ENCODE data around the gene TMEM267.
"Not testable (repeated sequence)": the region's sequence is repeated elsewhere in the genome, so short reads cannot be mapped to it uniquely, and the experiment has no call there.

TMEM267 gene, protein sequence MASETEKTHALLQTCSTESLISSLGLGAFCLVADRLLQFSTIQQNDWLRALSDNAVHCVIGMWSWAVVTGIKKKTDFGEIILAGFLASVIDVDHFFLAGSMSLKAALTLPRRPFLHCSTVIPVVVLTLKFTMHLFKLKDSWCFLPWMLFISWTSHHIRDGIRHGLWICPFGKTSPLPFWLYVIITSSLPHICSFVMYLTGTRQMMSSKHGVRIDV

GRCh38 chr5:43483298-43484105 lies at the start of gene TMEM267:
Gene TMEM267 (minus strand): TSS chr5:43483865. CDS start chr5:43453969, 29,896 bp downstream.
- peak; percentile 69 for DNase-seq (ENCODE audit: low spot score)

DNA sequence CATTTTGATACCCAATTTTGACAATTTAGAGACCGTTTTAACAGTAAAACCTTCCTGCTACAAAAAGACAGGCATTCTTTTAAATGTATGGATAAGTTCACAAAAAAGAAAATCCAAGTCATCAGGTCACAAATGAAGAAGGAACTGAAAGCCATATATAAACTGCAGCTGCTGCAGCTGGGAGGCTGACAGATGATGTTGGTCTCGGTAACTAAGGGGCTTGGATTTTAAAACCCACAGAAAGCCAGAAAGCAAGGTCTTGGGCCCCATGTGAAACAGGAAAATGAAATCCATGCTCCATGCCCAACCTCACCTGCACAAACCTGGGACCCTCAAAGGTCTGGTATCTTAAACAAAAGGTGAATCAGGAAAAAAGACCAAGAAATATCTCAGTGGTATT lies 47.0 kb upstream of the TMEM267 start:
- DNase-seq (ENCODE audit: low spot score) = no peak

DNA sequence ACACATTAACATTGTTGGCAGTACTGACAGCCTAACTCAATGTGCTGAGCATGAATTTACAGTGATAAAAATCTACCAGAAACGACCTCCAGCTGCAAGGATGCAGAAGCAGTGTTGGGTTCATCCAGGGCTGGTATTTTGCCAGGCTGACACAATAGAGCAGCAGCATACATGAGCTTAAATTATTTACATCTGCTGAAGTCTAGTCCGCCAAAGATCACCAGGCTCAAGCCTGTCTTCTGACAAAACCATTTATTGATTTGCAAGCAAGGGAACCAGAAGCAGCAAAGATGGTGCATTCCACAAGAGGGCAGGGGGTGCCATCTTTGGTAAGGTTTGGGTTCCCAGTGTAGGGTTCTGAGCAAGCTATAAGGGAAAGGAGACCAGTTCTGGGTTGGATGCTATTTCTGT lies 40.0 kb upstream of the TMEM267 start:
- no peak for DNase-seq (ENCODE audit: low spot score)

DNA sequence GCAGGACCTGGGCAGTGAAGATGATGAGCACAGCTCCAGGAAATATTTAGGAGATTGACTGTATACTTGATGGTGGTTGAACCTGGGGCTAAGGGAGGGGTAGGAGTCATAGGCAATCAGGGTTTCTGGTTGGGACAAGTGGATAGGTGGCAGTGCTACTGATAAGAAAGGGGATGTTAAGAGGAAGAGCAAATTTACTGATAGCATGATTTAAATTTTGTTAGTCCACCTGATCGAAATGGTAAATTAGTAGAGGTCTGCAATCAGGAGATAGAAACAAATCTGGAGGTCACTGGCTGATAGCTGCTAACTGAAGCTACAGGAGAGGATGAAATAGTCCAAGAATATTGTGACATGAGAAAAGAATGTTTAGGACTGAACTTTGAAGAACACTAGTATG lies 37.0 kb upstream of the TMEM267 start:
- DNase-seq (ENCODE audit: low spot score) = no peak

- no peak for DNase-seq (ENCODE audit: low spot score)
These were observed 32.0 kb upstream of the TMEM267 start for GRCh38 chr5:43515678-43516048.

GRCh38 chr5:43514816-43515677 lies 31.4 kb upstream of the TMEM267 start, which contains the start of gene C5orf34:
Gene C5orf34 (minus strand): TSS chr5:43515148. CDS start chr5:43509339, 5,809 bp downstream.
- DNase-seq (ENCODE audit: low spot score) = peak; percentile 97

- peak; percentile 34 for DNase-seq (ENCODE audit: low spot score)
These were observed 30.8 kb upstream of the TMEM267 start for GRCh38 chr5:43514471-43514815.

- no peak for DNase-seq (ENCODE audit: low spot score)
These were observed 30.4 kb upstream of the TMEM267 start for GRCh38 chr5:43514025-43514424.

DNA sequence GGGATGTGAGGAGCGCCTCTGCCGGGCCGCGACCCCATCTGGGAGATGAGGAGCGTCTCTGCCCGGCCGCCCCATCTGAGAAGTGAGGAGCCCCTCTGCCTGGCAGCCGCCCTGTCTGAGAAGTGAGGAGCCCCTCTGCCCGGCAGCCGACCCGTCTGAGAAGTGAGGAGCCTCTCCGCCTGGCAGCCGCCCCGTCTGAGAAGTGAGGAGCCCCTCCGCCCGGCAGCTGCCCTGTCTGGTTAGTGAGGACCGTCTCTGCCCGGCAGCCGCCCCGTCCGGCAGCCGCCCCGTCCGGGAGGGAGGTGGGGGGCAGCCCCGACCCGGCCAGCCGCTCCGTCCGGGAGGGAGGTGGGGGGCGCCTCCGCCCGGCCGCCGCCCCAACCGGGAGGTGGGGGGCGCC lies 27.4 kb upstream of the TMEM267 start:
- not testable (repeated sequence) for DNase-seq (ENCODE audit: low spot score)

DNA sequence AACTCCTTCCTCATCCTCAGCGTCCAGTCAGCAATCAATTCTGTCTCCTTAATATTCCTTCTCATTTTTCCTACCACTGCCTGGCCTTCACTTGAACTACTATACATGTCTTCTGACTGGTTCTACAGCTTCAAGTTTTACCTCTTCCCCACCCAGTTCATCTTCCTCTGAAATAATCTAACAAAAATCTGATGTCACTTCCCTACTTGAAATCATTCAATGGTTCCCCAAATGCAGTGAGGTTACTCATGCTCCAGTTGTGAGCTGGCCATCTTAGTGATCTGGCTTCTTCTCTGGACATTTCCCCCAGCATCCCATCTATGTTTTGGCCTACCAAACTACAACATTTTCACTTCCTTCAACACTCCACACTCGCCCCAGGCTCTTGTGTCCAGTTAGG lies 14.9 kb upstream of the TMEM267 start:
- DNase-seq (ENCODE audit: low spot score) = no peak

DNA sequence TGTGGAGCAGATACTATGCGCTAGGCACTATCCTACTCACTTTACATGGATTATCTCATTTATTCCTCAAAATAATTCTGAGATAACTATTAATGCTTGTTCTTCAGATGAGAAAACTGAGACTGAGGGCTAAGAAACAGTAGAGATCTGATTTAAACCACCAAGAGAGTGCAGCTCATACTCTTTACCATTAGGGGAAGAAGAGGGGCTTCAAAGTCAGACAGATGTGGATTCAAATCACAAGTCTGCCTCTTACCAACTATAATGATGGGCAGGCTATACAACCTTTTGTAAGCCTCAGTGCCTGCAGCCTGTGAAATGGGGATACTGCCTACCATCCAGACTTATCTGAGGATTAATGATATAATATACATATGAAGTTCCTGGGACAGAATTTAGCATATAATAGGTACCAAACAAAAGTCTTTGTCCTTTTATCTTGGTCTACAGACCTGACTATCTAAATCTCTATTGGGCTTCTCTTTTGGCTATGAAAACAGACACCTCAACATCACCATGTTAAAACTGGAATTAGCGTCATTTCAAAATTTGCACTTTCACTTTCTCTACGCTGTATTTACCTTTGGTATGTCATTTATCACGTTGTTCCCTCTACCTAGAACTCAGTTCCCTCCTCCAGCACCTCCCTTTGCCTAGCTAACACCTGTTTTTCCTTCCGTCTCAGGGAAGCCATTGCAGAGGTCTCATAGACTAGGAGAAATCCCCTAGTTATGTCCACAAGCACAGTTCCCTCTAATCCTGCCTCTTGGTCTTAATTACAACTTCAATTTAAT lies 13.8 kb upstream of the TMEM267 start:
- no peak for DNase-seq (ENCODE audit: low spot score)

DNA sequence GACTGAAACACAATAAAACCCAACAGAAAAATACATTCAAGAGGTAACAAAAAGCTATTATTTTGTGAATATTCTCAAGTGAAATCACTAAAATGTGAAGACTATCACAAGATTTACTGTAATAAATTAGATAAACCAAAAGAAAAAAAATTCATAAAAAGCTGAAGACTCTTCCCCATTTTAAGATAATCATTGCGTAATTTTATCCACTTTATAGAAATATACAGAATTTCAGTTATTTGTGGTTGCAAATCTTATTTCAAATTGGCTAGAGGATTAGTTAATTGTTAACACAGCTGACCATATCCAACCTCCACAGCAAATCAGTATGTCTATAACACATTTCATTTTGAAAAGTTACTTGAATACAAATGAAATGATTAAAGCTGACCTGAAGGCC lies 7.7 kb upstream of the TMEM267 start:
- no peak for DNase-seq (ENCODE audit: low spot score)

GRCh38 chr5:43486353-43486752 lies 2.7 kb upstream of the TMEM267 start:
- no peak for DNase-seq (ENCODE audit: low spot score)

GRCh38 chr5:43485406-43485805 lies 1.7 kb upstream of the TMEM267 start:
- no peak for DNase-seq (ENCODE audit: low spot score)

DNA sequence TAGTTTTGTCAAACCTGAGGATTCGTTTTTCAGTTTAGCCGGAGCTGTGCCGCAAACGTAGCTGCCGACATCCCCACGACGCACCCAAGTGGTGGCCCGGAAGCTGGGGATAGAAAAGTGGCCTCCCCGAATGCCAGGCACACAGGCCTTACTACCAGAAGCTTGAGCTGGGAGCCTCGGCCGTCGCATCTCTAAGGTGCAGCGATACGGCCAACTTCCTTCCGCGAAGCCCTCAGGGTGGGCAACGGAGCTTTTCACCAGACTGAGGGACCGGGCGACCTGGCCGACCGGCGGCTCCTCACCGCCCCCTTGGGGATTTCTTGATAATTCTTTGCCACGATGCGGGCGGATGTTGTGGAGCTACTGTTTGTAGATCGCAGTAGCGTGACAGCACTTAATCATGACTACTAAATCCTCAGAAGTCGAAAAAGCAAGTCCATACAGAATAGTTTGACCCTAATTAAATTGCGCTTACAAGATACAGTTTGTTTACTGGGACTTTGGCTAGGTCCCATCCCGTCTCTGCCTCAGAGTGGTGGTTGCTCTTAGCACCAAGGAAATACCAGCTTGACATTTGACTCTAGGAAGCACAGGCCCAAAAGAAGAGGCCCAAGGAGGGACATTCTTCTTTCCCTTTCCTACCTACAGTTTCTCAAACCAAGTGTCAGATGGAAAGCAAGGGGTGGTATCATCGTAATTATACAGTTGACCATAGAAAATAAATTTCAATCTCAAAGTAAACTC lies 613 bp upstream of the TMEM267 start:
- DNase-seq (ENCODE audit: low spot score) = peak; percentile 79

- peak; percentile 8 for DNase-seq (ENCODE audit: low spot score)
These were observed 971 bp downstream of the TMEM267 start for GRCh38 chr5:43482490-43483297.

- no peak for DNase-seq (ENCODE audit: low spot score)
These were observed 13.8 kb downstream of the TMEM267 start for GRCh38 chr5:43469671-43470391.

DNA sequence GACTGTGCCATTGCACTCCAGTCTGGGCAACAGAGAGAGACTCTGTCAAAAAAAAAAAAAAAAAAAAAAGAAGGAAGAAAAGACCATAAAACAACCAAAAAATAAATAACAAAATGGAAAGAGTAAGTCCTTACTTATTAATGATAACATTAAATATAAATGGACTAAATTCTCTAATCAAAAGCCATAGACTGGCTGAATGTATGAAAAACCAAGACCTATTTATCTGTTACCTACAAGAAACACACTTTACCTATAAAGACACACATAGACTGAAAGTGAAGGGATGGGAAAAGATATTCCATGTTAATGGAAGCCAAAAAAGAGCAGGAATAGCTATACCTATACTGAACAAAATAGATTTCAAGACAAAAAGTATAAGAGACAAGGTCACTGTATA lies 16.6 kb downstream of the TMEM267 start:
- DNase-seq (ENCODE audit: low spot score) = no peak

GRCh38 chr5:43465455-43465854 lies 18.2 kb downstream of the TMEM267 start:
- not testable (repeated sequence) for DNase-seq (ENCODE audit: low spot score)

GRCh38 chr5:43461066-43461465 lies 22.6 kb downstream of the TMEM267 start:
- no peak for DNase-seq (ENCODE audit: low spot score)

Data from COLO829 (cell line).